Measurements from ENCODE around the gene SLC6A19. TPM values are rescaled to one million over a fixed set of nuclear protein-coding genes. Genes with fewer than 3 reads are reported as not detected.

The SLC6A19 gene
- total and polyA plus RNA-seq, 2 of the 4 experiments (the other 2 are of a cell fraction) = not detected

DNA sequence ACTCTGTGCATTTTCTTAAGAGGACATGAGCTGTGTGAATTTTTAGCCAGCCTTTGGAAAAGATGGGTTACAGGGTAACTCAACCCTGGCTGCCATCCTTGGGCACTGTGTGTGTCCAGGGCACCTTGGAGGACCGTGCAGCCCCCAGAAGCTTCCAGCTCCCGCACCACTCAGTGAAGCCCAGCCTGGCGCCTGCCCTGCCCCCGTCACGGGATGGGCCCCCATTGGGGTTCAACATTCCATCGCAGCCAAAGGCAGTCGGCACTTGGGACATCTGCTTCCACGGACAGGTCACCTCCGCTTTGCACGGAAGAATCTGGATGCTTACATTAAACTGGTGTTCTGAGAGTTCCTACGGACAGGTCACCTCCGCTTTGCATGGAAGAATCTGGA is 21.9 kb downstream of the SLC6A19 start:
- Histone ChIP-seq H3K9ac (ENCODE audit: low read depth, low read length) (no peak overlapping the region), H3K4me2 (ENCODE audit: low read depth, low read length) (no peak overlapping the region), H2BK5ac (ENCODE audit: low read depth, low read length, poor library complexity, severe bottlenecking) (no peak overlapping the region), H4K20me1 (ENCODE audit: insufficient read depth, low read length) (no peaks in the 10 kb centered on the region), H3K4me1 (ENCODE audit: control insufficient read depth, insufficient read depth, low read length) (no peaks in the 10 kb centered on the region; the same call in 1 of the 2 replicates), H4K5ac (ENCODE audit: low read depth, low read length) (no peak overlapping the region), H2AK9ac (replicated peaks; ENCODE audit: low read depth, low read length, poor library complexity) (no peak overlapping the region), H3K36me3 (ENCODE audit: control insufficient read depth, insufficient read depth, low read length) (no peaks in the 10 kb centered on the region), H3K18ac (ENCODE audit: low read depth, low read length) (no peak overlapping the region), H3K4ac (ENCODE audit: low read depth, low read length) (no peak overlapping the region), H3K4me3 (ENCODE audit: insufficient read depth, low read depth, low read length) (no peak overlapping the region), H3K14ac (replicated peaks; ENCODE audit: low read depth, low read length) (no peak overlapping the region), H2BK20ac (ENCODE audit: low read depth, low read length) (no peak overlapping the region), H4K91ac (ENCODE audit: insufficient read depth, low read depth, low read length) (no peak overlapping the region), H2BK15ac (ENCODE audit: low read depth, low read length) (no peak overlapping the region), H2AFZ (replicated peaks; ENCODE audit: low read length, poor library complexity) (no peak overlapping the region), H3K9me3 (ENCODE audit: control insufficient read depth, insufficient read depth, low read length) (peaks cover 7% of the 10 kb centered on the region), H4K8ac (ENCODE audit: low read depth in 2 of 2, low read length in 2 of 2) (no peak overlapping the region), H3K9me1 (ENCODE audit: insufficient read depth, low read length) (no peaks in the 10 kb centered on the region), H3K79me1 (ENCODE audit: low read depth in 1 of 2, low read length in 2 of 2) (no peaks in the 10 kb centered on the region), H2BK120ac (ENCODE audit: low read depth, low read length) (no peak overlapping the region), H3K56ac (ENCODE audit: extremely low read depth, insufficient read depth, low read length) (no peak overlapping the region), H3K27ac (ENCODE audit: insufficient read depth, low read length) (no peak overlapping the region), H2AK5ac (ENCODE audit: low read depth, low read length) (no peak overlapping the region), H3K23ac (ENCODE audit: low read depth, low read length) (no peak overlapping the region), H3K27me3 (ENCODE audit: control insufficient read depth, insufficient read depth, low read length) (no peaks in the 10 kb centered on the region; the same call in 1 of the 2 replicates)
- CTCF ChIA-PET = no interaction called here
- TF ChIP-seq MAFK (IDR thresholded peaks at IDR 0.05; ENCODE audit: low read depth, low read length) = no peak
- TF ChIP-seq FOS (IDR thresholded peaks at IDR 0.05; ENCODE audit: low read depth, low read length) = no peak
- TF ChIP-seq, protein P1, sequence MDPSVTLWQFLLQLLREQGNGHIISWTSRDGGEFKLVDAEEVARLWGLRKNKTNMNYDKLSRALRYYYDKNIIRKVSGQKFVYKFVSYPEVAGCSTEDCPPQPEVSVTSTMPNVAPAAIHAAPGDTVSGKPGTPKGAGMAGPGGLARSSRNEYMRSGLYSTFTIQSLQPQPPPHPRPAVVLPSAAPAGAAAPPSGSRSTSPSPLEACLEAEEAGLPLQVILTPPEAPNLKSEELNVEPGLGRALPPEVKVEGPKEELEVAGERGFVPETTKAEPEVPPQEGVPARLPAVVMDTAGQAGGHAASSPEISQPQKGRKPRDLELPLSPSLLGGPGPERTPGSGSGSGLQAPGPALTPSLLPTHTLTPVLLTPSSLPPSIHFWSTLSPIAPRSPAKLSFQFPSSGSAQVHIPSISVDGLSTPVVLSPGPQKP (IDR thresholded peaks at IDR 0.05; ENCODE audit: borderline replicate concordance, low read depth, low read length) = no peak
- TF ChIP-seq RCOR1 (IDR thresholded peaks at IDR 0.05; ENCODE audit: insufficient replicate concordance, low read length) = no peak
- no peak for TF ChIP-seq RFX5 (IDR thresholded peaks at IDR 0.05; ENCODE audit: low read depth, low read length)
- no peak for TF ChIP-seq RAD21 (IDR thresholded peaks at IDR 0.05; ENCODE audit: low read length)
- TF ChIP-seq NFE2L2 (IDR thresholded peaks at IDR 0.05; ENCODE audit: low read depth, low read length) = no peak
- TF ChIP-seq BHLHE40 (IDR thresholded peaks at IDR 0.05; ENCODE audit: low read depth, low read length) = no peak
- TF ChIP-seq CEBPB (IDR thresholded peaks at IDR 0.05; ENCODE audit: low read depth, low read length) = no peak
- no peak for TF ChIP-seq CHD1 (IDR thresholded peaks at IDR 0.05; ENCODE audit: low read depth, low read length)
- no TSS peak for BruUV-seq (replicated peaks)
- POLR2A ChIA-PET (ENCODE audit: unreplicated experiment) = no interaction called here
- dilution Hi-C loops (cut with HindIII; ENCODE audit: low sequenced_read_pairs, unreplicated experiment) = no loop called here
- in situ Hi-C loops (cut with MboI; ENCODE audit: low sequenced_read_pairs) = no loop called here
- peak; percentile 50 for ATAC-seq (ENCODE audit: low read depth)
- 11% methylated on average over 5 of the region's 12 CpGs; no CpG with 5 or more reads in 1 of the 2 experiments for WGBS, 2 experiments (ENCODE audit: extremely low coverage in 2 of 2, insufficient read length in 1 of 2)
- no peak for DNase-seq
- intact Hi-C loops (cut with micrococcal nuclease) = no loop called here

Measured in IMR-90 (cell line).